HG02642 (cell line): ENCODE results near the gene ZNF469.

Experiments used
- ATAC-seq: cut with Tn5 transposase; IDR thresholded peaks from one replicate; pipeline ENCODE4 v1.9.1; 2021; ENCODE audit warnings: mild to moderate bottlenecking; ENCODE audit not compliant: unreplicated experiment, poor library complexity

ZNF469 gene, protein sequence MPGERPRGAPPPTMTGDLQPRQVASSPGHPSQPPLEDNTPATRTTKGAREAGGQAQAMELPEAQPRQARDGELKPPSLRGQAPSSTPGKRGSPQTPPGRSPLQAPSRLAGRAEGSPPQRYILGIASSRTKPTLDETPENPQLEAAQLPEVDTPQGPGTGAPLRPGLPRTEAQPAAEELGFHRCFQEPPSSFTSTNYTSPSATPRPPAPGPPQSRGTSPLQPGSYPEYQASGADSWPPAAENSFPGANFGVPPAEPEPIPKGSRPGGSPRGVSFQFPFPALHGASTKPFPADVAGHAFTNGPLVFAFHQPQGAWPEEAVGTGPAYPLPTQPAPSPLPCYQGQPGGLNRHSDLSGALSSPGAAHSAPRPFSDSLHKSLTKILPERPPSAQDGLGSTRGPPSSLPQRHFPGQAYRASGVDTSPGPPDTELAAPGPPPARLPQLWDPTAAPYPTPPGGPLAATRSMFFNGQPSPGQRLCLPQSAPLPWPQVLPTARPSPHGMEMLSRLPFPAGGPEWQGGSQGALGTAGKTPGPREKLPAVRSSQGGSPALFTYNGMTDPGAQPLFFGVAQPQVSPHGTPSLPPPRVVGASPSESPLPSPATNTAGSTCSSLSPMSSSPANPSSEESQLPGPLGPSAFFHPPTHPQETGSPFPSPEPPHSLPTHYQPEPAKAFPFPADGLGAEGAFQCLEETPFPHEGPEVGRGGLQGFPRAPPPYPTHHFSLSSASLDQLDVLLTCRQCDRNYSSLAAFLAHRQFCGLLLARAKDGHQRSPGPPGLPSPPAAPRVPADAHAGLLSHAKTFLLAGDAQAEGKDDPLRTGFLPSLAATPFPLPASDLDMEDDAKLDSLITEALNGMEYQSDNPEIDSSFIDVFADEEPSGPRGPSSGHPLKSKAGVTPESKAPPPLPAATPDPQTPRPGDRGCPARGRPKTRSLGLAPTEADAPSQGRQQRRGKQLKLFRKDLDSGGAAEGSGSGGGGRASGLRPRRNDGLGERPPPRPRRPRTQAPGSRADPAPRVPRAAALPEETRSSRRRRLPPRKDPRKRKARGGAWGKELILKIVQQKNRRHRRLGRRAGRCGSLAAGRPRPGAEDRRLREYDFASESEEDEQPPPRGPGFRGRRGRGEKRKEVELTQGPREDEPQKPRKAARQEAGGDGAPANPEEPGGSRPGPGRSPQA (N-terminal part only)

GRCh38 chr16:88382491-88383400 lies at the start of gene ZNF469:
ZNF469 (plus strand) TSS chr16:88382959; CDS start chr16:88427471, 44,512 bp downstream.
- no peak for ATAC-seq

DNA sequence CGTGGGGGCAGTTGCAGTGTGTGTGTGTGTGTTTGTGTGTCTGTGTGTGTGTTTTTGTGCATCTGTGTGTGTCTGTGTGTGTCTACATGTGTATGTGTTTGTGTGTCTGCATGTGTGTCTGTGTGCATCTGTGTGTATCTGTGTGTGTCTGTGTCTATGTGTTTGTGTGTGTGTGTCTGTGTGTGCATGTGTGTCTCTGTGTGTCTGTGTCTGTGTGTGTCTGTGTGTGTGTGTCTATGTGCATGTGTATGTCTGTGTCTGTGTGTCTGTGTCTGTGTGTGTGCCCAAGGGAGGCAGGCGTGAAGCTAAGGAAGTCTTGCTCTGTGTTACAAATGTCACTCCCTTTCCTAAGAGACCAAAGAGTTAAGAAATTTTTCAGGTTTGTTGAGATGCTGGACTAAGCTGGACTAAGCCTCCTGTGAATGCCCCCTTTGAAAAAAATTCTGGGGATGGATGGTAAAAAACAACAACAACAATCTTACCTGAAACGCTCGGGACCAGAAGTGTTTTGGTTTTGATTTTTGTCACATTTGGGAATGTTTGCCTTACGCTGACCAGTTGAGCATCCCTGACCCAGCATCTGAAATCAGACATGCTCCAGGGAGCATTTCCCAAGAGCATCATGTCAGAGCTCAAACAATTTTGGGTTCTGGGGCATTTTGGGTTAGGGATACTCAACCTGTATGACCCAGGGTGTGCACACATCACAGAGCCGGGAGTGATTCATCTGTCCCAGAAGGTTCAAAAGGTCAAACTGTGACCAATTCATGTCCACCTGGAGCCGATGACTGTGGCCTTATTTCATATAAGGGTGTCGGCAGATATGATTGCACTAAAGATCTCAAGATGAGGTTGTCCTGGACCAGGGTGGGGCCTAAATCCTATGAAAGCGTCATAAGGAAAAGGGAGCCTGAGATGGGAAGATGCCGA lies 48.6 kb upstream of the ZNF469 start:
- ATAC-seq, result no peak

- ATAC-seq, result no peak
Observed at GRCh38 chr16:88334778-88335720, 47.7 kb upstream of the ZNF469 start.

DNA sequence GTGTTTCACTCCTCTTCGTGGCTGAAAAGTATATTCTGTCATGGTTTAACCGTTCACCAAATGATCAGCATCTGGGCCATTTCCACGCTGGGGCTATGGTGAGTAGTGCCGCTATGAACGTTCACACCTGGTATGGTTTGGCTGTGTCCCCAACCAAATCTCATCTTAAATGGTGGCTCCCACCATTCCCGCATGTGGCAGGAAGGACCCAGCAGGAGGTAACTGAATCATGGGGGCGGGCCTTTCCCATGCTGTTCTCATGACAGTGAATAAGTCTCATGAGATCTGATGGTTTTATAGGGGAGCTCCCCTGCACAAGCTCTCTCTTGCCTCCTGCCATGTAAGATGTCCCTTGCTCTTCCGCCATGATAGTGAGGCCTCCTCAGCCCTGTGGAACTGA lies 45.7 kb upstream of the ZNF469 start:
- no peak for ATAC-seq

DNA sequence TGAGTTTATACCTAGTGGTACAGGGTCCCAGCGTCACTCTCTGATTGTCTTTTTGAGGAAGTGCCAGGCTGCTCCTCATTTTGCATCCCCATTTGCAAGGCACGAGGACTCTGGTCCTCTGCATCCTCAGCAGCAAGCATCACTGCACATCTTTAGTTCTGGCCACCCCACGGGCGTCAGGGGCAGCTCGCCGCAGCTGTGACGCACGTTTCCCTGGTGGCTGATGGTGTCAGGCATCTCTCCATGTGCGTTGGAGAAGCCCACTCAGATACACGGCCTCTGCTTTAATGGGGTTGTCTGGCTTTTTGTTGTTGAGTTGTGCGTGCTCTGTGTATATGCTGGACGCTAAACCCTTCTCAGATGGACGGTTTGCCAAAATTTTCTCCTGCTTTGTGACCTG lies 45.2 kb upstream of the ZNF469 start:
- ATAC-seq, result no peak

GRCh38 chr16:88338111-88338510 lies 44.6 kb upstream of the ZNF469 start:
- ATAC-seq, result no peak

- no peak for ATAC-seq
Observed at GRCh38 chr16:88338896-88339295, 43.9 kb upstream of the ZNF469 start.

- no peak for ATAC-seq
Observed at GRCh38 chr16:88339930-88340754, 42.6 kb upstream of the ZNF469 start.

DNA sequence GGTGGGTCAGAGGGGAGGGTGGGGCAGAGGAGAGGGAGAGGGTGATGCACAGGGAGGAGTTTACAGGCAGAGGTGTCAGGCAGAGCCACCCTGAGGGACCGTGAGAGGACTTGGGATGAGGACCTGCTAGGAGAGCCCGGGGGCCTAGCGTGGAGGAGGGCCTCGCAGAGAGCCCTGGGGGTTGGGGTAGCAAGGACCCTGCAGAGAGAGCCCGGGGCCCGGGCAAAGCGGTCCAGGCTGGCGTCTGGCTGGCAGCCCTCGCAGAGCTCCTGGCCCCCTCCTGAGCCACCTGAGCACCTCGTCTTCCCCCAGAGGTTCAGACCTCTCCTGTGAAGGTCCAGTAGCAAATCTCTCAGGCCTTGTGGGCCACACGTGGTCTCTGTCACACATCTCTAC lies 42.0 kb upstream of the ZNF469 start:
- ATAC-seq, result no peak

DNA sequence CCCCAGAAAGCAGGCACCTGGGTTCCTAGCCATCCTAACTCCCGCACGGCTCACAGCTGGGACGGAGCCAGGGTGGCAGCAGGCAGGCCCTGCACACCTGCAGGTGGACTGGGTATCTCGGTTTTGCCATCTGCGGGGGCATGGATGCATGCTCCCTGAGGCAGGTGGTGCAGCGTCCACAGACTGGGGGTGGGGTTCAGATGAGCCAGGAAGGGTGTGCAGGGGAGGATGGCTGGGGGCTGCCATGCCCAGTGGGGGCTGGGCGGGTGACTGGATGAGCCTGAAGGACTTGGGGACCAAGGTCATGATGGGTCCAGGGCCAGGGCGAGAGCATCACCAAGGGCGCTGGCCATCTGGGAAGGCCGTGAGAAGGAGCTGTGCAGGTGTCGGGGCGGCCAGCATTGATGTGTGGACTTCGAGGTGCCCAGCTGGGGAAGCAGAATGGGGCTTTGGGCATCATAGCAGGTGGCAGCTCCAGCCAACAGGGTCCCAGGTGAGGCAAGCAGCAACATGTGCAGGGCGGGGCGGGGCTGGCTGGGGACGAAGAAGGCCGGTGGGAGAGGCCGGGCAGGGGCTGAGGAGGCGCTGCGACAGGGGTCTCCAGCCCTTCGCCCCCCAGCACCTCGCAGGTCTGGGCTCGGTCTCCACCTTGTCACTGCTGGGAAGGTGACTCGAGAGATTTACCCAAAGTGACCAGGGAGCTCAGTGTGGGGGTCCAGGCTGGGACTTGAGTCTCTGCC lies 41.0 kb upstream of the ZNF469 start:
- no peak for ATAC-seq

DNA sequence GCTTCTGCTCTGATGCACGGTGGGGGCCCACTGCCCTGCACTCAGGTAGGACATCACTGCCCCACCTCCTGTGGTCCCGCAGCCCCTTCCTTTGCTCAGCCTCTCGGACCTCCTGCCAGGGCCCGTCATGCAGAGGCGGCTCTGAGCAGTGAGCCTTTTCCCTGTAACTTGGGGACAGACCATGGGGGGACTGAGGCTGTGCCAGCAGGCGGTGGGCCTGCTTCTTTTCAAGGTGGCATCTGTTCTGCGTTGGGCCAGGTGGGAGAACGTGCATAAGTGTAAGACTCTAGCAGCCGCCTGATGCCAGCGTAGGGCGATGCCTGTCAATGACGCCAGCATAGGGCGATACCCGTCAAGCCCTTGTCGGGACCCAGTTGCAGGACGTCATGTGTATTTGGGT lies 40.3 kb upstream of the ZNF469 start:
- no peak for ATAC-seq

- ATAC-seq, result no peak
Observed at GRCh38 chr16:88343271-88343791, 39.4 kb upstream of the ZNF469 start.

- no peak for ATAC-seq
Observed at GRCh38 chr16:88344411-88345030, 38.2 kb upstream of the ZNF469 start.

DNA sequence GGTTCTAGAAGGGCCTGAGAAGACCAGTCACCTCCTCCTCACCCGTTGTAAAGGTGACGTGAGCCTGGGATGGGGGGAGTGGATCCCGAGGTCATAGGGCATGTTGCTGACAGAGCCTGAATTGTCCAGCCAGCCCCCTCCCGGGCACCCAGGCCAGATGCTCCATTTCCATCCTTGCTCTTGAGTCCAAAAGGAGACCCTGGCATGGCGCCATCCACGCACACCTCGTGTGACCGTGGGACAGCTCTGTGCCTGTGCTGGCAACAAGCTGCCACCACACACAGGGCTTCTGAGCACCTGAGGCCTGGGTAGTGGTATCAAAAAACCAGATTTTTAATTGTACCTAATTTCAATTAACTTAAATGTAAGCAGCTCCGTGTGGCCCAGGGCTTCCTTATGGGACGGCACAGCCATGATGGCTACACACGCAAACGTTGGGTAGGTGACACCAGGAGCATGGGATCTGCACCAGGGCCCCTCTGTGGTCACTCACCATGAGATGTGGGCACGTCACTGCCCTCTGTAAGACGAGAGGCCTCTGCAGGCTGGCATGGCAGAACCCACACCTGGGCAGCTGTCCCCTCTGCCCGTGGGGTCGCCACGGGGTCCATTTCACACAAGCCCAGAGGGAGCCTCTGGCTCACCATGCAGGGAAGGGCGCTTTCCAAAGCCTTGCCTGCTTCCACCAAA lies 37.6 kb upstream of the ZNF469 start:
- no peak for ATAC-seq
